KMS-11 (cell line): ENCODE results near the gene ZNF738.

Experiments
- H2AFZ ChIP-seq: fragments of 200-600 bp; sonication (generic); 2 replicates; pipeline ENCODE4 v1.6.1; 2016; ENCODE audit warnings: antibody characterized with exemption, mixed run types, low read depth
- H3K27ac ChIP-seq: fragments of 200-600 bp; sonication (generic); 2 replicates; pipeline ENCODE4 v1.6.1; 2016; ENCODE audit warnings: mild to moderate bottlenecking, mixed run types
- H3K27me3 ChIP-seq: fragments of 200-600 bp; sonication (generic); 2 replicates; pipeline ENCODE4 v1.6.1; 2017; ENCODE audit warnings: mild to moderate bottlenecking, low read depth, mixed run types, moderate library complexity; ENCODE audit not compliant: insufficient read depth
- H3K36me3 ChIP-seq: fragments of 200-600 bp; sonication (generic); 2 replicates; pipeline ENCODE4 v1.6.1; 2017; ENCODE audit warnings: mild to moderate bottlenecking, mixed run types; ENCODE audit not compliant: insufficient read depth
- H3K4me1 ChIP-seq: fragments of 200-600 bp; sonication (generic); 2 replicates; pipeline ENCODE4 v1.6.1; 2016; ENCODE audit warnings: mild to moderate bottlenecking, low read depth, mixed run types; ENCODE audit not compliant: poor library complexity, severe bottlenecking
- H3K4me2 ChIP-seq: fragments of 200-600 bp; sonication (generic); 2 replicates; pipeline ENCODE4 v1.7.0; 2016; ENCODE audit warnings: mild to moderate bottlenecking, mixed run types
- H3K4me3 ChIP-seq: fragments of 200-600 bp; sonication (generic); IDR thresholded peaks from 2 replicates; pipeline ENCODE4 v1.6.1; 2017; ENCODE audit warnings: low read depth, low read length, mixed read lengths; ENCODE audit not compliant: insufficient read depth
- H3K79me2 ChIP-seq: fragments of 200-600 bp; sonication (generic); 2 replicates; pipeline ENCODE4 v1.6.1; 2016; ENCODE audit warnings: low read depth, mixed run types; ENCODE audit not compliant: insufficient read depth
- H3K9ac ChIP-seq: fragments of 200-600 bp; sonication (generic); 2 replicates; pipeline ENCODE4 v1.6.1; 2016; ENCODE audit warnings: mild to moderate bottlenecking, mixed run types
- H4K20me1 ChIP-seq: fragments of 200-600 bp; sonication (generic); 2 replicates; pipeline ENCODE4 v1.6.1; 2016; ENCODE audit warnings: mild to moderate bottlenecking, mixed run types; ENCODE audit not compliant: insufficient read depth
- CTCF ChIP-seq: fragments of 200-600 bp; sonication (generic); conservative IDR thresholded peaks from 2 replicates; pipeline ENCODE4 v1.6.1; 2017; ENCODE audit warnings: low read depth, mild to moderate bottlenecking, antibody characterized with exemption, low read length, moderate library complexity, mixed read lengths

Gene ZNF738

DNA sequence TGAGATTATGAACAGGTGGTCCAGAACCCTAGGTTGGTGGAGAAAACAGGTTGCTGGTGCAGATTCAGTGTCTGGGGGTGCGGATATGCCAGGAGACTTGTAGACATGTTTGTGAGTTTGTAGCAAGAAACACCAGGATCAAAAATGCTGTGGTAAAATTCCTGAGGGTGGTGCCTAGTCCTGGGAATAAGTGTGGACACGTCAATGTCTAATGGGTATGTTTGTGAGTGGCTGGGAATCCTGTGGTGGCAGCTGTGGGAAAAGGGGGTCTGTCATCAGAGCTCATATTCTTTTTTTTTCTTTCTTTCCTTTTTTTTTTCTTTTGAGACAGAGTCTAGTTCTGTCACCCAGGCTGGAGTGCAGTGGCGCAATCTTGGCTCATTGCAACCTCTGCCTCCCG, 36.8 kb upstream of the ZNF738 start:
- Histone ChIP-seq H3K36me3 (no peaks in the 10 kb centered on the region), H3K79me2 (no peaks in the 10 kb centered on the region), H3K4me2 (no peak overlapping the region), H3K4me1 (no peaks in the 10 kb centered on the region), H3K27me3 (no peaks in the 10 kb centered on the region), H3K4me3 (no peak overlapping the region), H3K9ac (no peak overlapping the region), H3K27ac (no peak overlapping the region), H4K20me1 (no peaks in the 10 kb centered on the region), H2AFZ (no peak overlapping the region)
- no peak for TF ChIP-seq CTCF

DNA sequence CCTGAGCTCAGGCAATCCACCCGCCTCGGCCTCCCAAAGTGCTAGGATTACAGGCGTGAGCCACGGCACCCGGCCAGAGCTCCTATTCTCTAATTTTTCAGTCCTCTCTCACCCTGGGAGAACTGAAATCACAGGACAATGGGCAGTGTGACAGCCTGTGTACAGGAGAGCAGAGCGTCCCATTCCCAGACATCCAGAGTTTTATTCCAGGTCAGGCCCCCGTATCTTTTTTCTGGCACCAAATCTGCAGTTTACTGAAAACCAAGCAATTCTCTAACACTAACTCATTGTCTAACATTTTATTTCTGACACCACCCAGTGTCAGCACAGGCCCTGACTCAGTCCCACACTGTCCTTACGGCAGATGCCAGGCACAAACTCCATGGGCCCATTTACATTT, 36.3 kb upstream of the ZNF738 start:
- Histone ChIP-seq H3K4me1 (no peaks in the 10 kb centered on the region), H3K27me3 (no peaks in the 10 kb centered on the region), H3K27ac (no peak overlapping the region), H3K4me2 (no peak overlapping the region), H4K20me1 (no peaks in the 10 kb centered on the region), H2AFZ (no peak overlapping the region), H3K36me3 (no peaks in the 10 kb centered on the region), H3K79me2 (no peaks in the 10 kb centered on the region), H3K9ac (no peak overlapping the region), H3K4me3 (no peak overlapping the region)
- no peak for TF ChIP-seq CTCF

- no peak for TF ChIP-seq CTCF
- Histone ChIP-seq H3K27ac (no peak overlapping the region), H4K20me1 (no peaks in the 10 kb centered on the region), H3K79me2 (no peaks in the 10 kb centered on the region), H2AFZ (no peak overlapping the region), H3K4me1 (no peaks in the 10 kb centered on the region), H3K9ac (no peak overlapping the region), H3K36me3 (no peaks in the 10 kb centered on the region), H3K27me3 (no peaks in the 10 kb centered on the region), H3K4me2 (no peak overlapping the region), H3K4me3 (no peak overlapping the region)
Observed at GRCh38 chr19:21323000-21323399, 35.8 kb upstream of the ZNF738 start.

- no peaks in the 10 kb centered on the region for H4K20me1 ChIP-seq
- no peak overlapping the region for H3K4me2 ChIP-seq
- H3K9ac ChIP-seq, result no peak overlapping the region
- no peaks in the 10 kb centered on the region for H3K4me1 ChIP-seq
- no peak for TF ChIP-seq CTCF
- H3K36me3 ChIP-seq, result no peaks in the 10 kb centered on the region
- H3K79me2 ChIP-seq, result no peaks in the 10 kb centered on the region
- H3K27ac ChIP-seq, result no peak overlapping the region
- no peak overlapping the region for H2AFZ ChIP-seq
- no peaks in the 10 kb centered on the region for H3K27me3 ChIP-seq
- H3K4me3 ChIP-seq, result no peak overlapping the region
Observed at GRCh38 chr19:21326169-21326568, 32.6 kb upstream of the ZNF738 start.

- no peak overlapping the region for H3K4me2 ChIP-seq
- H2AFZ ChIP-seq, result no peak overlapping the region
- no peak for TF ChIP-seq CTCF
- no peaks in the 10 kb centered on the region for H3K79me2 ChIP-seq
- H3K27me3 ChIP-seq, result no peaks in the 10 kb centered on the region
- H4K20me1 ChIP-seq, result no peaks in the 10 kb centered on the region
- no peaks in the 10 kb centered on the region for H3K36me3 ChIP-seq
- no peak overlapping the region for H3K4me3 ChIP-seq
- H3K27ac ChIP-seq, result no peak overlapping the region
- no peaks in the 10 kb centered on the region for H3K4me1 ChIP-seq
- H3K9ac ChIP-seq, result no peak overlapping the region
Observed at GRCh38 chr19:21328406-21328805, 30.4 kb upstream of the ZNF738 start.
